ENCODE results near the gene STUM. TPM values are rescaled to one million over a fixed set of nuclear protein-coding genes. Genes with fewer than 3 reads are reported as not detected.

STUM gene
- total and polyA plus RNA-seq, 10 of the 15 experiments (the other 5 are each of a cell fraction or from before 2014, with no cell fraction given): under 0.01 to 0.15 (median 0.09) TPM; not detected in 5

DNA sequence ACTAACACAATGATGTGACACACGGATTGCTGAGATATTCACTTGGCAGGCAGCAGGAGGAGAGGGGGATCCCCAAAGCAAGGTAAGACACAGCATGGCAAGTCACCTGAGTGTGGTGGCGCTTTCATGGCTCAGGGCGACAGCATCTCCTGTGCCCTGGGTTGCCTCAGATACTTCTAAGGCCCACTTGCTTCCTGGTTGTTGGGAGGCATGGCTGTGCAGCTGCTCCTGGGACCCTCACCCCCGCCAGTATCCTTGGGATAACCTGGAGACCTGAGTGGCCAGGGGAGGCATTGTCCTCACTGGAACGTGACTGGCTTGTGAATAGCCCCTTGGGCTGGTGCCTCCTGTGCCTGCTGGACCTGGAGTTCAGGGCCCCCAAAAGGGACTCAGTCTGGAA, 69.8 kb downstream of the STUM start:
- Histone ChIP-seq H3K4me3 (no peak overlapping the region), H4K20me1 (ENCODE audit: control insufficient read depth, insufficient read depth) (no peaks in the 10 kb centered on the region), H3K36me3 (ENCODE audit: control insufficient read depth in 2 of 2, insufficient read depth in 2 of 2, low read length in 1 of 2) (no peaks in the 10 kb centered on the region), H3K4me2 (ENCODE audit: control insufficient read depth, insufficient read depth) (no peak overlapping the region), H3K4me1 (ENCODE audit: control insufficient read depth, insufficient read depth, low read length) (no peaks in the 10 kb centered on the region), H3K79me2 (ENCODE audit: control insufficient read depth, insufficient read depth, low read length) (no peaks in the 10 kb centered on the region), H3K27me3 (replicated peaks in 1 of 2; ENCODE audit: control insufficient read depth in 2 of 2, insufficient read depth in 2 of 2, low read length in 1 of 2) (peaks cover 0 to 1% of the 10 kb centered on the region in 2 experiments; a peak in 1 of 4 replicates), H3K9me3 (replicated peaks; ENCODE audit: control insufficient read depth, insufficient read depth, low read length) (no peaks in the 10 kb centered on the region; the same call in 1 of the 3 replicates), H3K27ac (ENCODE audit: control insufficient read depth, insufficient read depth) (no peak overlapping the region), H3K9ac (ENCODE audit: control insufficient read depth, insufficient read depth, low read length) (no peak overlapping the region), H2AFZ (ENCODE audit: control insufficient read depth, low read depth, low read length) (no peak overlapping the region)
- TF ChIP-seq SMAD5 (IDR thresholded peaks at IDR 0.05; ENCODE audit: low read depth) (no peak), POLR2AphosphoS5 (IDR thresholded peaks at IDR 0.05; ENCODE audit: low read length) (no peak), CEBPB (IDR thresholded peaks at IDR 0.05; ENCODE audit: borderline replicate concordance in 1 of 2, low read depth in 2 of 2, low read length in 2 of 2) (no peak), STAT1 (conservative IDR thresholded peaks at IDR 0.05) (no peak), NFYA (IDR thresholded peaks at IDR 0.05; ENCODE audit: borderline replicate concordance, low read depth, low read length) (no peak), ETV6 (conservative IDR thresholded peaks at IDR 0.05 in 1 of 2, IDR thresholded peaks at IDR 0.05 in 1 of 2; ENCODE audit: borderline replicate concordance in 1 of 2, low read depth in 1 of 2) (no peak), NR2C2 (IDR thresholded peaks at IDR 0.05; ENCODE audit: borderline replicate concordance, control insufficient read depth, insufficient read length, low read depth) (no peak), RELA (IDR thresholded peaks at IDR 0.05; ENCODE audit: borderline replicate concordance, partially characterized antibody) (no peak), SUZ12 (IDR thresholded peaks at IDR 0.05; ENCODE audit: unreplicated experiment) (no peak), HDAC6 (IDR thresholded peaks at IDR 0.05; ENCODE audit: unreplicated experiment) (no peak), HDAC2 (IDR thresholded peaks at IDR 0.05) (no peak), FOXM1 (IDR thresholded peaks at IDR 0.05; ENCODE audit: low read depth, low read length) (no peak)
- 25% methylated on average over 5 of the region's 5 CpGs for WGBS (ENCODE audit: insufficient coverage, insufficient replicate concordance, low lambda C conversion rate, missing lambda C conversion rate)
- in situ Hi-C loops (cut with MboI): no loop called here
- no peak for FAIRE-seq
- no peak for DNase-seq (ENCODE audit: low read depth, low spot score)
- ChIA-PET RAD21 (ENCODE audit: unreplicated experiment) (interaction anchor here (0.6 to 0.9 kb wide), 2 partner anchors 208 to 211 kb away, joined by 3 to 4 read pairs; partner anchors contain the start of gene PARP1), CTCF (interaction anchor here (1.2 kb wide), 1 partner anchor 8 kb away, joined by 3 read pairs; no protein-coding TSS in a partner anchor), POLR2A (no interaction called here), SMC1A (ENCODE audit: uncharacterized antibody, unreplicated experiment) (no interaction called here)
- intact Hi-C loops (cut with micrococcal nuclease; ENCODE audit: unreplicated experiment): no loop called here
- no TSS peak for BruUV-seq (replicated peaks)
- no peak for ATAC-seq
